SK-N-SH treated with all-trans-retinoic acid at 6 μM for 48 hours (cell line): ENCODE measurements around the gene ESRP2.

ENCODE experiments used
- PATZ1 ChIP-seq: fragments of 250-450 bp; sonication (Bioruptor Pico); IDR thresholded peaks from 2 replicates; pipeline ENCODE4 v1.8.0; 2020; ENCODE audit warnings: mild to moderate bottlenecking, moderate library complexity, borderline replicate concordance
- PPARA ChIP-seq: fragments of 250-450 bp; sonication (Bioruptor Pico); IDR thresholded peaks from 2 replicates; pipeline ENCODE4 v1.5.0; 2020; ENCODE audit warnings: mild to moderate bottlenecking, borderline replicate concordance
- ZFP30 ChIP-seq: fragments of 450-650 bp; formaldehyde crosslinking; IDR thresholded peaks from 2 replicates; pipeline ENCODE4 v1.5.0; 2022; ENCODE audit warnings: mild to moderate bottlenecking, moderate library complexity
- ZNF8 ChIP-seq: fragments of 450-650 bp; formaldehyde crosslinking; IDR thresholded peaks from 2 replicates; pipeline ENCODE4 v1.5.0; 2020; ENCODE audit warnings: mild to moderate bottlenecking, moderate library complexity

DNA sequence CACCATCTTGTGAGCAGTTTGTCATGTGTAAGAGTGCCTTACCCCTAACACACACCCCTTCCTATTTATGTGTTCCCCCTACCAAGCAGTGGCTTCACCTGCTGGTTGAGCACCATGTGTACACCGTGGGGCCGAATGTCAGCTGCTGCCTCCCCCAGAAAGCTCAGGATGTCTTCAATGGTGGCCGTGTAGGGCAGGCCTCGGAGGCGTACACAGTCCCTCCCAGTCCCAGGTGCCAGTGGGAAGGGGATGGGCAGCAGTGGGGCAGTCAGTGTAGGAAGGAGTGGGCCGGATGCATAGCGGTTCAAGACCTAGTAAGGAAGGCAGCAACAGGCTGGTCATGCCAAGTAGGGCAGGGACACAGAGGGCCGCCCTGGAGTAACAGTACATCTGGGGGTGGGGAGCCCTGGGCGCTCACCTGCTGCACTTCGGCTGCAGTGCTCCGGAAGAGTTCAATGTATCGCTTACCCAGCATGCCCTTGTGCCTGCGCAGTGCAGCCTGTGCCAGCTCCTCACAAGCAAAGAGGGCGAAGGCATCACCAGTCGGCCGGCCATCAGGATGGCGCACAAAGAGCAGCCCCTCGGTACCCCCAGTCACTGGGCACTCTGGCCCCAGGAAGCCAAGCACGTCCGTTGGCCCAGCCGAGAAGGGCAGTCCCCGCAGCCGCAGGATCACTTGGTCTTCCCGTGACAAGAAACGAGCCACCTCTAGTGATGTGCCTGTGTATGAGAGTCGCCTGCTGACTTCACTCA, 4.4 kb downstream of the ESRP2 start:
- no peak for TF ChIP-seq PATZ1 (CRISPR knock-in tag)
- no peak for TF ChIP-seq ZNF8 (CRISPR knock-in tag)
- no peak for TF ChIP-seq PPARA
- no peak for TF ChIP-seq ZFP30 (CRISPR knock-in tag)
